Eye (tissue), 1 donor: ENCODE data around the gene SLC49A3.
"Not testable (repeated sequence)": the region's sequence is repeated elsewhere in the genome, so short reads cannot be mapped to it uniquely, and the experiment has no call there.

ENCODE experiments used
- DNase-seq: peaks from one replicate; pipeline ENCODE4 v3.0.0-alpha.2; 2015

SLC49A3 gene

DNA sequence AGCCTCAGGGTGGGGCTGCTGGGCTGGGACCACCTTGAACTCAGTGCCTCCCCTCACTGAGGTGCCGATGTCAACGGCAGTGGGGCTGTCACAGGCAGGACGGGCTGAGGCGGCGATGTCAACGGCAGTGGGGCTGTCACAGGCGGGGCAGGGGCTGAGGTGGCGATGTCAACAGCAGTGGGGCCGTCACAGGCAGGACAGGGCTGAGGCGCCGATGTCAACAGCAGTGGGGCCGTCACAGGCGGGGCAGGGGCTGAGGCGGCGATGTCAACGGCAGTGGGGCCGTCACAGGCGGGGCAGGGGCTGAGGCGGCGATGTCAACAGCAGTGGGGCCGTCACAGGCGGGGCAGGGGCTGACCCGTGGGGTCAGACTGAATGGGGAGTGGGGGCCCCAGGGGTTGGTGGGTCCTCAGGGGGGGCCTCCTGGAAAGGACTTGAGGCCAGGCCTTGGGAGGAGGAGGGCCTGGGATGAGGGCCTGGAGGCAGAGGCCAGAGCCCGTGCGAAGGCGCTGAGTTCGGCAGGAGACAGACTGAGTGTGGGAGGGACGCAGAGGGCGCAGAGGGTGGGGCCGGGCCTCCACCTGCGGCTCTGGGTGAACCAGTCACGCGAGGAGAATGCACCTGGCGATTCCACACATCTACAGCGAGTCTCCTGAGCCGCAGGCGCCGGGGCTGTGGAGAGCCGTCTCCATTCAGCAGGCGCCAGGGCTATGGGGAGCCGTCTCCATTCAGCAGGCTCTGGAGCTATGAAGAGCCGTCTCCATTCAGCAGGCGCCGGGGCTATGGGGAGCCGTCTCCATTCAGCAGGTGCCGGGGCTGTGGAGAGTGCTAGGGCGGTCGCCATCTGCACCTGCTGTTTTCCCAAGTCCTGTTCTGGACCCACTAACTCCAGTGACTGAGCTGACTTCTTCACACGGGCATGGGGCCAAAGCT lies 37.7 kb downstream of the SLC49A3 start:
- DNase-seq: peak; percentile 51

DNA sequence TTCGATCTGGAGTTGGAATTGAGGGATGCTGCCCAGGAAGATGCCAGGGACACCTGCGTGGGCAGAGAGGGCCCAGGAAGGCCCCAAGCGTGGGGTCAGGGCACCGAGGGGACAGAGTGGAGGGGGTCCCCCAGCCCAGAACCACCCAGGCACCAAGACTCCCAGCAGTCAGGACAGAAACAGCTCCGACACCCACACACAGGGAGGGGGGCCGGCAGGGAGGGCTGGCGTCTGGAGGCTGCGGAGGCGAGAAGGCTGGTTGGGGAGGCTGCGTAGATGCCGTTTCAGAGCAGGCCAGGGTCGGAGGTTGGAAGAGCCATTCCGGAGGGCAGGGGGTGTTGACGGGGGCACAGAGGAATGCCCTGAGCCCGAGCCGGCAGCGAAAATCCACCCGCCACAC lies 38.5 kb downstream of the SLC49A3 start:
- no peak for DNase-seq

DNA sequence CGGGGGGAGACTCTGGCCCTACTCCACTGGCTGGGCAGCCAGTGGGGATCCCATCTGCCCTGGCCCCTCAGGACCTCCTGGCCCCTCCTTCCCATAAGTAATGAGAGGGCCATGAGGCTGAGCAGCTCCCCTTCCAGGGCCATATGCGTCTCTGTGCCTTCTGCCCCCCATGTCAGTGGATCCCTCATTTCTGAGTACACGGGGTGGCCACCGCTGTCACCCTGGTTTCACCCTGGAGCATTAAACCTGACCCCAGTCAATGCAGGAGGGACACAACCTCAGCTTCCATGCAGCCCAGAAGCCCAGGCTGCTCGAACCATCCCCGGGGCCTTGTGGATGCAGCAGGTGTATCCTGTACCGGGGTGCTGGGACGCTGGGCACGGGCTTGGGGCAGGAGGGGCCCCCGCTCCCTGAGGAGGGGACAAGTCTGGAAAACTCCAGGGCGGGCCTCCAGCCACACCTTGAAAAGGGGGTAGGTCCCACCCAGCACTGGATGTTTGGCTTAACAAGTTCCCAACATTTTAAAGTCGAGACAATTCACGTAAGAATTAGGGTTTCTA lies 39.1 kb downstream of the SLC49A3 start:
- DNase-seq: no peak

DNA sequence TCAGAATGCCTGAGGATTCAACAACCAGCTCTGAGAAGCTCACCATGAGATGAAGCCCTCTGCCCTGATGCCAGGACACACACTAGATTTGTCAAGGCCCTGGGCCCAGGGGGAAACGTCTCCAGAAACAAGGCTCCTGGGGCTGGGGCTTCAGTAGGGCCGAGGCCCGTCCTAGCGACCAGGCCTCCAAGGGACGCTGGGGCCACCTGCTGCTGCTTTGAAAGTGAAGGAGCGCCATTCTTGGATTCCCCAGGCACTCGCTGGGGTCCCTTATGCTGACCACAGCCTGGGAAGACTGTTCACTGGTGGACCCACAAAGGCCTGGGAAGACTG lies 39.7 kb downstream of the SLC49A3 start:
- no peak for DNase-seq

DNA sequence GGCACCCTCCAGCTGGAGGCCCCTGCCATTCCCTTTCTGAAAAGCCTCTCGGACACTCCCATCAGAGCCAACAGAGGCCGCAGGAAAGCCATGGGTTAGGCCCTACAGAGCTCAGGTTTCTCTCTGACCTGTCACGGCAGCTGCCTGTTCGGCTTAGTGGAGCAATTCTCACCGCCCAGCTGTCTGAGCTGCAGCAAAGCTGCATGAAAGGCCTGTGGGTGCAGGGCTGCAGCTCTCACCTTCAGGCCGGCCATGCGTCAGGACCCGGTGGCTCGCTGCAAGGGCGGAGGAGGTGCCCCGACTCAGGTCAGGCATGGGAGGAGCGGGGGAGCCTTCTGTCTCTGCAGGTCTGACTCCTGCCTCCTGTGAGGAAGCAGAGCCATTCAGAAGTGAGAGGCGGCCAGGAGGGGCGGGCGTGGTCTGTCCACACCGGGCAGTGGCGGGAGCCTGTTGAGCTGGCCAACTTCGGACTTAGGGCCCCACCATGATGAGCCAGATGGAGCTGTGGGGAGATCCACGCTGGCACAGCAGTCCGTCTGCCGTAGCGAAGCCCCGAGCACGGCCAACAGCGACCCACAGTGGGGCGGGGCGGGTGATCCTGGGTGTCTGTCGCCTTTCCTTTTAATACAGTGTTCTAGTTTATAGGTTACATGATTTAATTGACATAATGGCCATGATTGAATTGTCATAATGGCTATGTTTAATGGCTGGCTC lies 40.2 kb downstream of the SLC49A3 start:
- no peak for DNase-seq

DNA sequence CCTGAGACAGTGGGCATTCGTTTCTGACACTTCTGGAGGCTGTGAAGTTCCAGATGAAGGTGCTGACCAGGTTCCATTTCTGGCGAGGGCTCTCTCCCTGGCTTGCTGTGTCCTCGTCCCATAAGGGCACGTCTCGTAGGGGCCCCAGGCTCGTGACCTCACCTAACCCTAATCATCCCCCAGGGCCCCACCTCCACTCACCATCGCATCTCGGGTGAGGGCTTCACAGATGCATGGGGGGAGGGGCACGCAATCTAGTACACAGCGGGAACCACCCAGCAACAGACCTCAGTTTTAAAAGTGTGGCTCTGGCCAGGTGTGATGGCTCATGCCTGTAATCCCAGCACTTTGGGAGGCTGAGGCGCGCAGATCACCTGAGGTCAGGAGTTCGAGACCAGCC lies 41.5 kb downstream of the SLC49A3 start:
- DNase-seq: no peak

DNA sequence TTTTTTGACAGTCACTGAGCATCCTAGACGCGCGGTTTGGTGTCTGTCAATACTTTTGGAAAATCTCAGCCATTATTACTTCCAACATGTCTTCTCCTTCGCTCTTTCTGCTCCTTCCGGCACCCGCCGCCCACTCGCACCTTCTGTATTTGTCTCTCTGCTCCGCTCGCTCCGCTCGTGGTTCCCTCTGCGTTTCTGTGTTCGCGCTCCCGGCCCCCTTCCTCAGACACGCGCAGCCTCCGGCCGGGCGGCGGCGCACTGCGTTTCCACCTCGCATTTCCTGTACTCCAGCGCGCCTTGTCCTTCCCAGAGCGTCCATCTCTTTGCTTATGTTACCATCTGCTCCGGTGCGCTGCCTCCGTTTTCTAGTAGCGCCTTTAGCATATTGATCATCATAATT lies 42.5 kb downstream of the SLC49A3 start:
- DNase-seq: no peak

DNA sequence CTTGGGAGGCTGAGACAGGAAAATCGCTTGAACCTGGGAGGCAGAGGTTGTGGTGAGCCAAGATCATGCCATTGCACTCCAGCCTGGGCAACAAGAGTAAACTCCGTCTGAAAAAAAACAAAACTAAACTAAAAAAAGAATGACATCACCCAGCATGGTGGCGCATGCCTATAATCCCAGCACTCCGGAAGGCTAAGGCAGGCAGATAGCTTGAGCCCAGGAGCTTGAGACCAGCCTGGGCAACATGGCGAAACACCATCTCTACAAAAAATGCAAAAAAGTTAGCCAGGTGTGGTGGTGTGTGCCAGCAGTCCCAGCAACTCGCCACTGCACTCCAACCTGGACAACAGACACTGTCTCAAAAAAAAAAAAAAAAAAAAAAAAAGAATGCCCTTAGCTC lies 46.6 kb downstream of the SLC49A3 start:
- not testable (repeated sequence) for DNase-seq

DNA sequence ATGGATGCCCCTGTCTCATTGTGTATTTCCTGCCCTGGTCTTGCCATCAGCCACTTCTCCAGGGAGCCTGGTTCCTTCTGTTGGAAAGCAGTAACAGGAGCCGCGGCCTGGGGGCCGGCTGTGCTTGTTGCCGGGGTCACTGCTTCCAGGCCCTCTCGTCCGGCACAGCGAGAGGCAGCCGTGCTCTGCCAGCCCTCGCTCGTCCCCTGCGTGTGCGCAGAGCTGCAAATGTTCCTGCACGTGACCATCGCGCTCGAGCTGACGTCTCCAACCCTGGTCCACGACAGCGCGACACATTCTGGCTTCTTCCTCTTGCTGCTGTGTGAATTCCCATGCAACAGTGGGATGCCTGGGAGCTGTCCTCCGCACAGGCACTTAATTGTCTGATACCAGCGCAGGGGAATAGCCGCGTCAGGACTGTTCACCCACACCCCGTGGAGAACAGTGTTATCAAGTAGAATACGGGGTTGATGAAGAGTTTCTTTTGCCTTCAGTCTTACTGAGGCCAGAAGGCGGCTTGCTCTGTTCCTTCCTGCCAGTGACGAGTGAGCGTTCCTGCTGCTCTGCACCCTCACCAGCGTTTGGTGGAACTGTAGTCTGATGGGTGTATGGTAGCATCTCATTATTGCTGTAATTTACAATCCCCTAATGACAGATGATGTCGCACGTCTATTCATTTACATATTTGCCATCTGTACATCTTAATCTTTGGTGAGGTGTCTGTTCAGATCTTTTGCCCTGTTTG lies 51.2 kb downstream of the SLC49A3 start:
- DNase-seq: peak; percentile 72

DNA sequence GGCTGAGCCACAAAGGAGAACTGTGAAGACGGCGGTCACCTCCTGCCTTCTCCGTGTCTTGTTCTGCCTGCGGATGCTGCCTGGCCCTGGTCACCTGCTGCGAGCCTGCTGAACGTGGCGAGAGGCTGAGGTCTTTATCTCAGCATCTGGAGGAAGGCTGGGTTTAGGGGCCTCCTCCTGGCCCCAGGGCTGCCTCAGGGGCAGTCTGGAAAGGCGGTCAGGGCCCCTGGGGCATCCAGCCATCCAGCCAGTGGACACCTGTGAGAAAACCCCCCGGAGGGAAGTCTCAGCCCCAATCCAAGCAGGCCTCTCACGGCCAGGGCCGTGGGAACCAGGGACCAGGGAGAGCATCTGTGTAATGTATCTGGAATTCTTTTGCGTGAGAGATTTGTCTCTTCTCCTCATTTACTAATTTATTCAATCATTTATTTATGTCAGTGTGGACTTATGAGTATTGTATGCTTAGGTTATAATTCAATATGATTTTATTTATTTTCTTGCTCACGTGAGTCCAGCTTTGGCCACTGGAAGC lies 52.3 kb downstream of the SLC49A3 start:
- peak; percentile 37 for DNase-seq

DNA sequence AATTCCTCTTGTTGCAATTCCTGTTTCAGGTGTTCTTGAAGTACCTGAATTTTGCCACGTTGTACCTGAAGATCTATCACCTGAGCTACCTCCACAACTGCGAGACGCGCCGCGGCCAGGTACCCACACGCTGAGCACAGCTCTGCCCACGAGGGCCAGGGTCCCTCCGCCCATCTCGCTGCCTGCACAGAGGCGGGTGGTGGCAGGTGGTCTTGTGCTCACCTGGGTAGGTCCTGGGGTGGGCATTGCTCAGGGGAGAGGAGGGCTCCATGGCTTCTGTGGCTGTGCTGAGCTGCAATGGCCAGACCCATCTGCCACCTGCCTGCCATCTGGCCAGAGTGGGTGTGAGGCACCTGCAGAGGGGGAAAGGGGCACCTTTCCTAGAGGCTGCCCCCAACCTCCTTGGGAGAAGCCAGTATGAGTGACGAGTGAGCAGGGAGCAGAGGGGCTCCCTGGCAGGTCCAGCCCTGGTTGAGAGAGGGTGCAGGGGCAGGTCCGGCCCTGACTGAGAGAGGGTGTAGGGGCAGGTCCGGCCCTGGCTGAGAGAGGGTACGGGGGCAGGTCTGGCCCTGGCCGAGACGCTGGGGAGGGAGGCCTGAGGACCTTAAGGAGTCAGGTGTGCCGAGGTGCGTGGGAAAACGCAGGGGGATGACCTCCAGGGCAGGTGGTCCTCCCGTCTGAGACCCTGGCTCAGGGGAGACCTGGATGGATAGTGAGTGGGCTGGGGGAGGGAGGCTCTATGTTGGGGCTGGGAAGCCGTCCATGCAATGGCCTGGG lies 52.9 kb downstream of the SLC49A3 start:
- no peak for DNase-seq

DNA sequence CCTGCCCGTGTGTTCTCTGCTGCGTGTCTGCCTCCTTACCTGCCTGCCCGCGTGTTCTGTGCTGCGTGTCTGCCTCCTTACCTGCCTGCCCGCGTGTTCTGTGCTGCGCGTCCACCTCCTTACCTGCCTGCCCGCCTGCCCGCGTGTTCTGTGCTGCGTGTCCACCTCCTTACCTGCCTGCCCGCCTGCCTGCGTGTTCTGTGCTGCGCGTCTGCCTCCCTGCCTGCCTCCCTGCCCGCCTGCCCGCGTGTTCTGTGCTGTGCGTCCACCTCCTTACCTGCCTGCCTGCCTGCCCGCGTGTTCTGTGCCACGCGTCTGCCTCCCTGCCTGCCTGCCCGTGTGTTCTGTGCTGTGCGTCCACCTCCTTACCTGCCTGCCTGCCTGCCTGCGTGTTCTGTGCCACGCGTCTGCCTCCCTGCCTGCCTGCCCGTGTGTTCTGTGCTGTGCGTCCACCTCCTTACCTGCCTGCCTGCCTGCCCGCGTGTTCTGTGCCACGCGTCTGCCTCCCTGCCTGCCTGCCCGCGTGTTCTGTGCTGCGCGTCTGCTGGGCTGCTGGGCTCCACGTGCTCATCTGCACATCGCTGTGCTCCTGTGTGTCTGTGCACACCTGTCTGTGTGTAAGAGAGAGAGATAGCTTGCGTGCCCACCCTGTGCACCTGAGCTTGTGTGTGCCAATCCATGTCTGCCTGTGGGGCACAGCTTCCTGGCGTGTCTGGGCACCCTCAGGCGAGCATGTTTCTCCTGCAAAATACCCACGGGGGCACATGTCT lies 53.7 kb downstream of the SLC49A3 start:
- DNase-seq: not testable (repeated sequence)

DNA sequence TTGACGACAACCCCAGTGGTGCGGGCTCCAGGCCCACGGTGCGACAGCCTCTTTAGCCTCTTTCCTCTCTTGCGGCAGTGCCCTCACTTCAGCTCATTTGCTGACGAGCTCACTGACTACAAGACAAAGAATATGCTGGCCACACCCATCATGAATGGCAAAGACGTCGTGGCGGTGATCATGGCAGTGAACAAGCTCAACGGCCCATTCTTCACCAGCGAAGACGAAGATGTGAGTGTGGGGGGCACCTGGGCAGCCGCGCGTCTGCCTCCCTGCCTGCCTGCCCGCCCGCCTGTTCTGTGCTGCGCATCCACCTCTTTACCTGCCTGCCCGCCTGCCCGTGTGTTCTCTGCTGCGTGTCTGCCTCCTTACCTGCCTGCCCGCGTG lies 54.4 kb downstream of the SLC49A3 start:
- no peak for DNase-seq

DNA sequence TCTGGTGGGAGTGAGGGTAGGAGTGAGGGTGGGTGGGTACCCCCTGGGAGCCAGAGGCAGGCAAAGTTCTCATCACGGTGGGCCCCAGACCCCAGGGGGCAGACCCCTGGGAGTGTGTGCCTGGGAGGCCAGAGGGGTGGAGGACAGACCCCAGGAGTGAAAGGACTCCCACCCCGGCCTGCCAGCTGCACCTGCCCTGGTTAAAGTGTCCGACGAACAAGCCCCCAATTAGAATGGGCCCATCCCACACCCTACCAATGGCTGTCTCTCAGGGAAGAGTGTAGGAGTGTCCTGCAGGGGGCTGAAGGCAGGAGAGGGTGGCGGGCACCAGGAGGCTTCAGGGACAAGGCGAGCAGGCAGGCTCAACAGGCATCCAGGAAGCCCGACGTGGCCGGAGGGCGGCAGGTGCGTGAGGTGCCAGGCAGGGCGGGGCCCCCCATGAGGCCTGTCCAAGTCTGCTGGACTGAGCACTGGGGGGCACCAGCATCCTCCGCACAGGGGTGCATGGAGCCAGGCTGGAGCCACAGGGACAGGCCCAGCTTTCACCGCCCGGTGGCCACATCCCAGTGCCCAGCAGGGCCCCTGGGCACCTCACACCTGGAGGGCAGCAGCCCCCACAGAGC lies 54.9 kb downstream of the SLC49A3 start:
- no peak for DNase-seq

DNA sequence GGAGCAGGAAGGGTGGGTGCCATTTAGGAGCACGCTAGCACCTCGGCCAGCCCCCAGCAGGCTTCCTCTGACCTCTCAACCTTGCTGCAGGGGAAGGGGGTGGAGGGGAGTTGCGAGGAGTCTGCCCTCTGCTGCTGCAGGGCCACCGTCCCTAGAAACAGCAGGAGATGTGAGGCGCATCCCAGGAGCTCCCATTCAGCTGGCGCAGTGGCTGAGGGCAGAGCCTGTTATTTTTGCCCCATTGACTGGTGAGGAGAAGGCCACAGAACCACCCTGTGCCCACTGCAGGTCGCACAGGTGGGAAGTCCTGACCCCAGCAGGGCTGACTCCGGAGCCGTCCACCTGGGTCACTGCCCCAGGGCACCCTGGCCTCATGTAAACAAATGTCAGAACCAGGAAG lies 55.5 kb downstream of the SLC49A3 start:
- DNase-seq: no peak

DNA sequence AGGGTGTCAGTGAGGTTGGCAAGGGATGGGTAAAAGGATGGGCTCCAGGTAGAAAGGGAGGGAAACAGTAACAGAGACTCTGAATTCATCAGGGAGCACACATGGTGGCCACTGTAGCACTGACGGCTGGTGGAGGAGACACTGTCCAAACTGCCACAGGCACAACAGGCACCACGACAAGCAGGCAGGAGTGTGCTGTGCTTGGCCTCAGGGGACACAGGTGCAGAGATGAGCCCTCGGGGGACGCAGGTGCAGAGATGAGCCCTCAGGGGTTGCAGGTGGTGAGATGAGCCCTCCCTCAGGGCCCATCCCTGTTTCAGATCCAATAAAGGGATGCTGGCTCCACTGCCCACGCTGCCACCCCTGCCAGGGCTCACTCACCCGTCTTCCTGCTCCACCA lies 56.0 kb downstream of the SLC49A3 start:
- no peak for DNase-seq

DNA sequence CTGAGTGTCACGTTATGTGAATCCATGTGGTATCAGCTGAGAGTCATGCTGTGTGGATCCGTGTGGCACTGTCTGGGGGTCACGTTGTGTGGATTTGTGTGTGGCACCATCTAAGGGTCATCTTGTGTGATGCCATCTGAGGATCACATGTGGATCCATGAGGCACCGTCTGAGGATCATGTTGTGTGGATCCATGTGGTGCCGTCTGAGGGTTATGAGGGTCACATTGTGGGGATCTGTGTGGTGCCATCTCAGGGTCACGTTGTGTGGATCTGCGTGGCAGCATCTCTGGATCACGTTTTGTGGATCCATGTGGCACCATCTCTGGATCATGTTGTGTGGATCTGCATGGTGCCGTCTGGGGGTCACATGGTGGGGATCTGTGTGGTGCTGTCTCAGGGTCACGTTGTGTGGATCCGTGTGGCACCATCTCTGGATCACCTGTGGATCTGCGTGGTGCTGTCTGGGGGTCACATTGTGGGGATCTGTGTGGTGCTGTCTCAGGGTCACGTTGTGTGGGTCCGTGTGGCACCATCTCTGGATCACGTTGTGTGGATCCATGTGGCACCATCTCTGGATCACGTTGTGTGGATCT lies 56.7 kb downstream of the SLC49A3 start:
- DNase-seq: no peak
